Upper lobe of left lung (tissue), 6 donors: Measurements from ENCODE around the gene MMAB. TPM values are rescaled to one million over a fixed set of nuclear protein-coding genes. Genes with fewer than 3 reads are reported as not detected.

Experiments used
- ATAC-seq, 2 donors: fragments of 200-7000 bp; cut with Tn5 transposase; one replicate each; pipeline ENCODE4 v1.9.1; 2022; ENCODE audit warnings: mild to moderate bottlenecking in 2 of 2, moderate library complexity in 2 of 2; ENCODE audit not compliant: low FRiP score in 2 of 2
- DNase-seq, 2 donors: peaks; one replicate each; pipeline ENCODE4 v3.0.0-alpha.2; 2019 to 2020
- H3K27ac ChIP-seq, 4 donors: fragments of 200-600 bp; sonication (generic); one replicate each; pipeline ENCODE4 v1.5.1; 2016 to 2019
- H3K27me3 ChIP-seq, 4 donors: fragments of 200-600 bp; sonication (generic); one replicate each; pipeline ENCODE4 v1.5.1; 2017 to 2019
- H3K36me3 ChIP-seq, 4 donors: fragments of 200-600 bp; sonication (generic); one replicate each; pipeline ENCODE4 v1.5.1; 2016 to 2019
- H3K4me1 ChIP-seq, 4 donors: fragments of 200-600 bp; sonication (generic); one replicate each; pipeline ENCODE4 v1.5.1; 2018 to 2019
- H3K4me3 ChIP-seq, 4 donors: fragments of 200-600 bp; sonication (generic); one replicate each; pipeline ENCODE4 v1.5.1; 2017 to 2019; ENCODE audit warnings: mild to moderate bottlenecking in 2 of 4, moderate library complexity in 1 of 4
- H3K9me3 ChIP-seq, 4 donors: fragments of 200-600 bp; sonication (generic); one replicate each; pipeline ENCODE4 v1.5.1; 2018 to 2019
- CTCF ChIP-seq, 6 experiments: fragments of 450-650 bp in 4 of 6; fragments of 200-600 bp in 2 of 6; sonication (generic) in 2 of 6; IDR thresholded peaks; one replicate each; pipeline ENCODE4 v1.5.1; 2016 to 2019; ENCODE audit warnings: antibody characterized with exemption in 6 of 6
- EP300 ChIP-seq, 4 donors: sonication (generic); formaldehyde crosslinking; IDR thresholded peaks; one replicate each; pipeline ENCODE4 v1.5.1; 2017; ENCODE audit warnings: antibody characterized with exemption in 4 of 4, control low read depth in 2 of 4
- POLR2A ChIP-seq, 4 donors: fragments of 450-650 bp; IDR thresholded peaks; one replicate each; pipeline ENCODE4 v1.5.1; 2016 to 2017; ENCODE audit warnings: antibody characterized with exemption in 4 of 4, mild to moderate bottlenecking in 2 of 4
- POLR2AphosphoS5 ChIP-seq, 2 donors: sonication (generic); formaldehyde crosslinking; IDR thresholded peaks; one replicate each; pipeline ENCODE4 v1.5.1; 2017; ENCODE audit warnings: antibody characterized with exemption in 2 of 2
- WGBS, 2 donors: methylation state at CpG; one replicate each; pipeline ENCODE4 v1.1.5; 2017 to 2018; 5-methylcytosine and 5-hydroxymethylcytosine counted together
- total RNA-seq, 6 donors: library from RNA; depleted of rRNA in 4 of 6; stranded (reverse); fragments of >200 nt in 4 of 6; gene quantifications; one replicate each; pipeline versions ENCODE4 v1.1.0 to v1.2.1, GENCODE V29; 2016 to 2021
- donor health status: DM: no; HTN: no; CAD: no; lungs with moderate emphysema.
- donor health status: DM: no; HTN: yes; CAD: no; lungs with severe emphysema.

MMAB gene
- total RNA-seq, 6 donors from 2014 or later = 14.9 to 68.8 (median 39.2) TPM

DNA sequence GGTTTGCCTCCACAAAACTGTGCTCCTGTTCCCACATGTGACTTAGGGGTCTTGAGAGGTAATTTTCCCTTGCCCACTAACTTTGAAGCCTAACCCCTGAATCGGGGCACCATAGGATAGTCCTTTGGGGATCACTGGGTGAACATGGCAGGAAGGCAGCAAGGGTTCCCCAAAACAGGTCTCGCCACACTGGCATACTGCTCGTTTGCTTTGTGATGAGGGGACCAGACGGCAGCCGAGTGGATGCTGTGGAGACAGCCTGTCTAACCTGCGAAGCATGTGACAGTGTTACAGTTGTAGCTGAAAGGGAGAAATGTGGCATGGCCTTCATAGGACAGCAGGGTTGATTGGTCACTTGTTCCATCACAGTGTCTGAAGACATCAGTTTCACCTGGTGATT lies 53.5 kb downstream of the MMAB start:
- no peaks in the 10 kb centered on the region for H3K27me3 ChIP-seq
- H3K4me1 ChIP-seq = no peaks in the 10 kb centered on the region
- H3K27ac ChIP-seq = no peak overlapping the region
- no peaks in the 10 kb centered on the region for H3K9me3 ChIP-seq
- TF ChIP-seq CTCF (IDR thresholded peaks at IDR 0.05) = no peak
- no peak for TF ChIP-seq EP300 (IDR thresholded peaks at IDR 0.05)
- no peak for TF ChIP-seq POLR2A (IDR thresholded peaks at IDR 0.05)
- TF ChIP-seq POLR2AphosphoS5 (IDR thresholded peaks at IDR 0.05) = no peak
- WGBS, 2 donors = 81 to 86% methylated on average over 4 to 6 of the region's 6 CpGs
- DNase-seq (no peak), ATAC-seq (no peak)
- no peak overlapping the region for H3K4me3 ChIP-seq
- H3K36me3 ChIP-seq = peaks cover 17 to 99% (median 87%) of the 10 kb centered on the region in 4 donors

DNA sequence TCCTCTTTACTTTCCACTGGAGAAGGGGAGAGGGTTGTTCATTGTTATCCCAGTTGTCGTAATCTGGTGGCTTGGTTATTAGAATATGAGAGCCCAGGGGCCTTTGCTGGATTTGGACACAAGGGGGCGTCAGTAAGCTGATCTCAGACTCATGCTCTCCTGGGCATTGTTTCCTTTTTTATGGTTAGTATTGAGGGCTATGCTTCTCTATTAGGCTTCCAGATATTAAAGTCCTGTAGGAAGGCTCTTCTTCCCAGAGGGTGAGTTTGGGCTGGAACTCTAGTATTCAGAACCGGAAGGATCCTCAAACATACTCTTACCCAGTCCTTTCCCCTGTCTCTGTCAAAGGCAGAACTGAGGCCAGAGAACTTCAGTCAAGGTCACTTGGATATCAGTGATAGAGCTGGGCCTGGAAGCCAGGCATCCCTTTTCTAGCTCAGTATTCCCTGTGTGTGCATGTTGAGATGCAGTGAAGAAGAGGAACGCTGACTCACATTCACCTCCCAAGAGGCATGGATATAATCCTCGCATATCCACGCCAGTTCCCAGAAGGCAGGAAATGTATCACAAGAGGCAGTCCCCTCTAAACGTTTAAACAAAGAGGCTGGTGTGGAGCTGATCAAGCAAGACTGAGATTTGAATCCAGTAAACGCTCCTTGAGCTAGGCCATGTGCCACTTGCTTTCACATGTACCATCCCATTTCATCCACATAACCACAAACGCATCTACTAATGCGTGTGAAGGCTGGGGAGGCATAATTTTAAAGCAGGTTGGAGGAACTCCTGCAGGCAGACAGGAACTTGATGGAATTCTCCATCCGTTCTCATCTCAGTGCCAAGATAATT lies 54.3 kb downstream of the MMAB start:
- Histone ChIP-seq H3K27me3 (no peaks in the 10 kb centered on the region), H3K4me3 (no peak overlapping the region), H3K9me3 (no peaks in the 10 kb centered on the region), H3K36me3 (peaks cover 20 to 99% (median 86%) of the 10 kb centered on the region in 4 donors), H3K4me1 (no peaks in the 10 kb centered on the region), H3K27ac (peak overlapping the region in 1 of 4 donors; percentile 42)
- ATAC-seq (peak in 1 of 2 donors; percentile 61), DNase-seq (peak in 1 of 2 donors; percentile 47)
- TF ChIP-seq POLR2AphosphoS5 (IDR thresholded peaks at IDR 0.05) (no peak), CTCF (IDR thresholded peaks at IDR 0.05) (peak; percentile 35 to 74 (median 64))
- 69 to 73% methylated on average over 11 of the region's 11 CpGs for WGBS, 2 donors

GRCh38 chr12:109517619-109518018 lies 55.7 kb downstream of the MMAB start:
- ATAC-seq = no peak
- H3K36me3 ChIP-seq = peaks cover 22 to 99% (median 84%) of the 10 kb centered on the region in 4 donors
- no peak overlapping the region for H3K4me3 ChIP-seq
- no peak for TF ChIP-seq POLR2A (IDR thresholded peaks at IDR 0.05)
- TF ChIP-seq CTCF (IDR thresholded peaks at IDR 0.05) = no peak
- TF ChIP-seq EP300 (IDR thresholded peaks at IDR 0.05) = no peak
- no peak for TF ChIP-seq POLR2AphosphoS5 (IDR thresholded peaks at IDR 0.05)
- H3K27ac ChIP-seq = no peak overlapping the region
- no peaks in the 10 kb centered on the region for H3K9me3 ChIP-seq
- H3K4me1 ChIP-seq = no peaks in the 10 kb centered on the region
- no peak for DNase-seq
- 86 to 87% methylated on average over 6 of the region's 6 CpGs for WGBS, 2 donors
- no peaks in the 10 kb centered on the region for H3K27me3 ChIP-seq

- DNase-seq (peak in 1 of 2 donors; percentile 32), ATAC-seq (peak in 1 of 2 donors; percentile 46)
- Histone ChIP-seq H3K27ac (no peak overlapping the region), H3K4me1 (peaks cover 0 to 6% (median 3%) of the 10 kb centered on the region in 4 donors), H3K4me3 (no peak overlapping the region), H3K36me3 (peaks cover 36 to 99% (median 82%) of the 10 kb centered on the region in 4 donors), H3K9me3 (no peaks in the 10 kb centered on the region), H3K27me3 (no peaks in the 10 kb centered on the region)
- no peak for TF ChIP-seq CTCF (IDR thresholded peaks at IDR 0.05)
- TF ChIP-seq POLR2A (IDR thresholded peaks at IDR 0.05) = no peak
- no peak for TF ChIP-seq POLR2AphosphoS5 (IDR thresholded peaks at IDR 0.05)
- TF ChIP-seq EP300 (IDR thresholded peaks at IDR 0.05) = no peak
- WGBS, 2 donors = 72 to 86% methylated on average over 4 of the region's 4 CpGs
Measured at GRCh38 chr12:109513977-109514376, 59.3 kb downstream of the MMAB start.
